HepG2 (cell line): Measurements from ENCODE around the gene VARS1. TPM values are rescaled to one million over a fixed set of nuclear protein-coding genes. Genes with fewer than 3 reads are reported as not detected.

Experiments
- CHCHD3 ChIP-seq: sonication (generic); formaldehyde crosslinking; IDR thresholded peaks from 2 replicates; pipeline ENCODE4 v1.8.0; 2022; ENCODE audit warnings: mild to moderate bottlenecking, missing genetic modification reagents, moderate library complexity
- DPF2 ChIP-seq: sonication (generic); formaldehyde crosslinking; IDR thresholded peaks from 2 replicates; pipeline ENCODE4 v1.4.0; 2020; ENCODE audit warnings: mild to moderate bottlenecking, low read depth, missing genetic modification reagents, borderline replicate concordance
- FLYWCH1 ChIP-seq: sonication (generic); formaldehyde crosslinking; IDR thresholded peaks from 2 replicates; pipeline ENCODE4 v1.8.1; 2023; ENCODE audit warnings: mild to moderate bottlenecking, missing genetic modification reagents
- HMG20B ChIP-seq: conservative IDR thresholded peaks from 2 replicates; pipeline ENCODE4 v1.6.1; 2016; ENCODE audit warnings: missing genetic modification reagents, missing compliant biosample characterization
- MIXL1 ChIP-seq: IDR thresholded peaks from 2 replicates; pipeline ENCODE4 v1.6.1; 2016
- NCOR1 ChIP-seq: fragments of 200-600 bp; sonication (generic); IDR thresholded peaks from 2 replicates; pipeline ENCODE4 v1.7.0; 2017; ENCODE audit warnings: antibody characterized with exemption, low read length, borderline replicate concordance
- RFXANK ChIP-seq: IDR thresholded peaks from 2 replicates; pipeline ENCODE4 v1.6.1; 2016
- SKIL ChIP-seq: sonication (generic); formaldehyde crosslinking; IDR thresholded peaks from 2 replicates; pipeline ENCODE4 v1.8.0; 2022; ENCODE audit warnings: missing genetic modification reagents, mild to moderate bottlenecking, moderate library complexity, borderline replicate concordance
- SP2 ChIP-seq: sonication (generic); formaldehyde crosslinking; IDR thresholded peaks from 2 replicates; pipeline ENCODE4 v1.5.1; 2020; ENCODE audit warnings: mild to moderate bottlenecking, missing genetic modification reagents
- SRF ChIP-seq: IDR thresholded peaks from 2 replicates; pipeline ENCODE4 v1.6.1; 2011; ENCODE audit warnings: mild to moderate bottlenecking, low read depth, low read length, moderate library complexity
- SRSF4 ChIP-seq: fragments of 200-400 bp; formaldehyde crosslinking; IDR thresholded peaks from one replicate; pipeline ENCODE4 v1.6.1; 2018; ENCODE audit warnings: mild to moderate bottlenecking, low read depth, low read length, moderate library complexity; ENCODE audit not compliant: poor library complexity, severe bottlenecking
- TEAD2 ChIP-seq: sonication (generic); formaldehyde crosslinking; IDR thresholded peaks from 2 replicates; pipeline ENCODE4 v1.9.0; 2021; ENCODE audit warnings: missing genetic modification reagents
- ZFP62 ChIP-seq: sonication (generic); formaldehyde crosslinking; IDR thresholded peaks from 2 replicates; pipeline ENCODE4 v1.4.0; 2020; ENCODE audit warnings: missing genetic modification reagents
- ZFP90 ChIP-seq: sonication (generic); formaldehyde crosslinking; IDR thresholded peaks from 2 replicates; pipeline ENCODE4 v1.8.0; 2022; ENCODE audit warnings: missing genetic modification reagents, mild to moderate bottlenecking, inconsistent platforms, borderline replicate concordance
- ZNF180 ChIP-seq: sonication (generic); formaldehyde crosslinking; IDR thresholded peaks from 2 replicates; pipeline ENCODE4 v1.4.0; 2020; ENCODE audit warnings: low read depth, missing genetic modification reagents, borderline replicate concordance
- ZNF280D ChIP-seq: sonication (generic); formaldehyde crosslinking; IDR thresholded peaks from 2 replicates; pipeline ENCODE4 v1.5.1; 2020; ENCODE audit warnings: mild to moderate bottlenecking, missing genetic modification reagents
- ZNF33B ChIP-seq: sonication (generic); formaldehyde crosslinking; IDR thresholded peaks from 2 replicates; pipeline ENCODE4 v1.5.1; 2020; ENCODE audit warnings: mild to moderate bottlenecking, missing genetic modification reagents
- ZNF547 ChIP-seq: sonication (generic); formaldehyde crosslinking; IDR thresholded peaks from 2 replicates; pipeline ENCODE4 v1.5.1; 2020; ENCODE audit warnings: mild to moderate bottlenecking, missing genetic modification reagents
- ZNF577 ChIP-seq: sonication (generic); formaldehyde crosslinking; IDR thresholded peaks from 2 replicates; pipeline ENCODE4 v1.4.0; 2020; ENCODE audit warnings: mild to moderate bottlenecking, low read depth, missing genetic modification reagents, borderline replicate concordance
- ZNF746 ChIP-seq: sonication (generic); formaldehyde crosslinking; IDR thresholded peaks from 2 replicates; pipeline ENCODE4 v1.8.0; 2022; ENCODE audit warnings: mild to moderate bottlenecking, missing genetic modification reagents
- ZNF773 ChIP-seq: sonication (generic); formaldehyde crosslinking; IDR thresholded peaks from 2 replicates; pipeline ENCODE4 v1.4.0; 2020; ENCODE audit warnings: missing genetic modification reagents, borderline replicate concordance
- ZNF777 ChIP-seq: sonication (generic); formaldehyde crosslinking; IDR thresholded peaks from 2 replicates; pipeline ENCODE4 v1.4.0; 2020; ENCODE audit warnings: missing genetic modification reagents
- polyA plus RNA-seq, 8 experiments: library from polyadenylated mRNA; depleted of rRNA in 3 of 8; stranded (reverse) in 7 of 8; unstranded in 1 of 8; fragments of >200 nt; fragmentation: Illumina TruSeq in 4 of 8; extraction: Trizol in 4 of 8; gene quantifications; 2 replicates each; pipeline versions ENCODE4 v1.2.1 to v1.2.3, GENCODE V29; 2011 to 2016; ENCODE audit warnings: low read depth in 4 of 8, missing spikeins in 1 of 8, mixed read lengths in 1 of 8; ENCODE audit not compliant: insufficient read depth in 1 of 8
- total RNA-seq, 5 experiments: library from RNA; depleted of rRNA; stranded (reverse); fragments of >200 nt; fragmentation: Illumina TruSeq; extraction: Trizol; gene quantifications; 2 replicates each; pipeline ENCODE4 v1.2.3, GENCODE V29; 2016; ENCODE audit warnings: low read depth in 1 of 5
- TF ChIP-seq, protein P1 (sequence below): sonication (generic); formaldehyde crosslinking; IDR thresholded peaks from 2 replicates; pipeline ENCODE4 v1.8.1; 2022; ENCODE audit warnings: mild to moderate bottlenecking, missing genetic modification reagents
- TF ChIP-seq, protein P2 (sequence below): sonication (generic); formaldehyde crosslinking; IDR thresholded peaks from 2 replicates; pipeline ENCODE4 v1.8.0; 2022; ENCODE audit warnings: mild to moderate bottlenecking, missing genetic modification reagents; ENCODE audit not compliant: insufficient replicate concordance

VARS1 gene
- total and polyA plus RNA-seq, 2 of the 13 experiments (the other 11 are each of a cell fraction or from before 2014, with no cell fraction given) = 14.7 to 56.1 TPM

- TF ChIP-seq SRF (0 out of 2 replicates have a peak, but pooled peaks have one; percentile 7), MIXL1 (CRISPR knock-in tag) (peak; percentile 59; the same call in 1 of the 2 replicates), SKIL (CRISPR knock-in tag) (no peak), HMG20B (CRISPR knock-in tag) (no peak), DPF2 (no peak), ZFP90 (CRISPR knock-in tag) (no peak), ZNF773 (CRISPR knock-in tag) (no peak), ZNF280D (CRISPR knock-in tag) (no peak), RFXANK (no peak), NCOR1 (no peak), ZNF746 (no peak), SRSF4 (no peak), ZNF180 (CRISPR knock-in tag) (no peak), SP2 (CRISPR knock-in tag) (no peak), ZNF547 (no peak), ZFP62 (no peak), ZNF33B (no peak), TEAD2 (no peak), CHCHD3 (CRISPR knock-in tag) (no peak), ZNF777 (CRISPR knock-in tag) (no peak), ZNF577 (CRISPR knock-in tag) (no peak), FLYWCH1 (no peak)
- TF ChIP-seq, protein P1, sequence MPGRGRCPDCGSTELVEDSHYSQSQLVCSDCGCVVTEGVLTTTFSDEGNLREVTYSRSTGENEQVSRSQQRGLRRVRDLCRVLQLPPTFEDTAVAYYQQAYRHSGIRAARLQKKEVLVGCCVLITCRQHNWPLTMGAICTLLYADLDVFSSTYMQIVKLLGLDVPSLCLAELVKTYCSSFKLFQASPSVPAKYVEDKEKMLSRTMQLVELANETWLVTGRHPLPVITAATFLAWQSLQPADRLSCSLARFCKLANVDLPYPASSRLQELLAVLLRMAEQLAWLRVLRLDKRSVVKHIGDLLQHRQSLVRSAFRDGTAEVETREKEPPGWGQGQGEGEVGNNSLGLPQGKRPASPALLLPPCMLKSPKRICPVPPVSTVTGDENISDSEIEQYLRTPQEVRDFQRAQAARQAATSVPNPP (CRISPR knock-in tag) = no peak
- TF ChIP-seq, protein P2, sequence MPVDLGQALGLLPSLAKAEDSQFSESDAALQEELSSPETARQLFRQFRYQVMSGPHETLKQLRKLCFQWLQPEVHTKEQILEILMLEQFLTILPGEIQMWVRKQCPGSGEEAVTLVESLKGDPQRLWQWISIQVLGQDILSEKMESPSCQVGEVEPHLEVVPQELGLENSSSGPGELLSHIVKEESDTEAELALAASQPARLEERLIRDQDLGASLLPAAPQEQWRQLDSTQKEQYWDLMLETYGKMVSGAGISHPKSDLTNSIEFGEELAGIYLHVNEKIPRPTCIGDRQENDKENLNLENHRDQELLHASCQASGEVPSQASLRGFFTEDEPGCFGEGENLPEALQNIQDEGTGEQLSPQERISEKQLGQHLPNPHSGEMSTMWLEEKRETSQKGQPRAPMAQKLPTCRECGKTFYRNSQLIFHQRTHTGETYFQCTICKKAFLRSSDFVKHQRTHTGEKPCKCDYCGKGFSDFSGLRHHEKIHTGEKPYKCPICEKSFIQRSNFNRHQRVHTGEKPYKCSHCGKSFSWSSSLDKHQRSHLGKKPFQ (CRISPR knock-in tag) = no peak
Measured at GRCh38 chr6:31769684-31770371, 25.7 kb downstream of the VARS1 start (continued).
